Right ventricle myocardium inferior (tissue), 1 donor: Measurements from ENCODE around the gene PPP1R1B. TPM values are rescaled to one million over a fixed set of nuclear protein-coding genes. Genes with fewer than 3 reads are reported as not detected.

Source experiments
- ATAC-seq: fragments of 200-7000 bp; cut with Tn5 transposase; one replicate; pipeline ENCODE4 v1.9.1; 2020; ENCODE audit warnings: mild to moderate bottlenecking, moderate library complexity
- DNase-seq: peaks from one replicate; pipeline ENCODE4 v3.0.0; 2021; ENCODE audit errors: missing footprints
- intact Hi-C: fragments of 100-400 bp; cut with DNase I; formaldehyde crosslinking; loops from one replicate; pipeline ENCODE4 v1.11.0; 2022
- total RNA-seq: library from RNA; stranded (reverse); fragmentation: NEBNext Ultra II Directional; extraction: Animal tissue kit (Norgen Biotek cat#: 25700); gene quantifications from one replicate; pipeline ENCODE4 v1.2.1, GENCODE V29; 2021
- donor health status: DM: no; HTN: yes; CAD: no; lungs with severe emphysema.

PPP1R1B gene
- total RNA-seq, 1 donor from 2014 or later, result 0.89 TPM

DNA sequence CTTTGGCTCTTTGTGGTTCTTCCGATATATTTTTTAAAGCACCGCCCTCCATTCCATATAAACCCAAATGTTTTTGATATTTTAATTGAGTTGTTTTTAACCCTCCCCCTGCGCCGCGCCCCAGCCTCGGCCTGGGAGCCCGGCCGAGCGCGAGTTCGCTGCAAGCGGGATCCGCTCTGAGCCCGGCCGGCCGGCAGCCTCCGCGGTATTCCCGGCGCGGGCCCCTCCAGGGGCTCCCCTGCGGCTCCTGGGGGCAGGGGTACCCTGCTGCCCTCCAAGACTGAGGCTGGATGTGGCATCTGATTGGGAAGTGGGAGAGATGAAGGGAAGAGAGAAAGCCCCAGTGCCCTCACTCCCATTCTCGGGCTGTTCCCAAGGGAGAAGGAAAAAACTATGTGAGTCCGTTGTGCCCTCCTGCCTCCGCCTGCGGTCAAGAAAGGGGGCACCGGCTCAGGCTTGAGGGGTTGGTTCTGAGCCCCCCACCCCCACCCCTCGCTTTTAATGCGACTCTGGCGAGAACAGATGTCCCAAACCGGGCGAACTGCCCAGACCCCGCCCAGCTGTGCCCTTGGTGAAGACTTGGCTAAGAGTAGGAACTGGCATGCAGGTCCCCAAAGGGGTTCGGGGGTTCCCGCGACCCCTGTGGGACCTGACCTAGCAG lies 27.6 kb upstream of the PPP1R1B start:
- intact Hi-C loops, result no loop called here
- ATAC-seq (no peak), DNase-seq (no peak)

DNA sequence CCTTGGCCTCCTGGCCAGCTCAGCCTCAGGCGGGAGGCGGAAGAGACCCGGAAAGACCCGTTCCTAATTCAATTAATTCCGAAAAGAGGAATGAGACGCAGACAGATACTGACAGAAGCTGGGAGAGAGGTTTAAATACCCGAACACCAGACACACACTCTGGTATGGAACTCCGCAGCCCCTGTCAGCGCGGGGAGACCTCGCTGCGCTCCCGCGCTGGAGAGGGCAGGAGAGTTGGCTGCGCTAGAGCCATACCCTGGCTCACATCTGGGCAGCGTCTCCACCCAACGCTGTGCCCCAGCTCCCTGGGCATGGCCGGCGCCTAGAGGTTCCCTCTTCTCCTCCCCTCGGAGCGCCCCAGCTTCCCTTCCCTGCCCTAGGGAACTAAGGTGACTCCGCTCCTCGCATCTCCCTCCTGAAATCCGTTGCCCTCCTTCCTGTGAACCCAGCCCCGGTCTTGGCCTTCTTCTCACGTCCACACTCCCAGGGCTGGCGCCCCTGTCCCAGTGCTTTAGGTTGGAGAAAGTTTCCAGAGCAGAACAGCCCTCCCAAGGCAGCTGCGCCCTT lies 27.0 kb upstream of the PPP1R1B start:
- DNase-seq (no peak), ATAC-seq (no peak)
- intact Hi-C loops, result no loop called here

DNA sequence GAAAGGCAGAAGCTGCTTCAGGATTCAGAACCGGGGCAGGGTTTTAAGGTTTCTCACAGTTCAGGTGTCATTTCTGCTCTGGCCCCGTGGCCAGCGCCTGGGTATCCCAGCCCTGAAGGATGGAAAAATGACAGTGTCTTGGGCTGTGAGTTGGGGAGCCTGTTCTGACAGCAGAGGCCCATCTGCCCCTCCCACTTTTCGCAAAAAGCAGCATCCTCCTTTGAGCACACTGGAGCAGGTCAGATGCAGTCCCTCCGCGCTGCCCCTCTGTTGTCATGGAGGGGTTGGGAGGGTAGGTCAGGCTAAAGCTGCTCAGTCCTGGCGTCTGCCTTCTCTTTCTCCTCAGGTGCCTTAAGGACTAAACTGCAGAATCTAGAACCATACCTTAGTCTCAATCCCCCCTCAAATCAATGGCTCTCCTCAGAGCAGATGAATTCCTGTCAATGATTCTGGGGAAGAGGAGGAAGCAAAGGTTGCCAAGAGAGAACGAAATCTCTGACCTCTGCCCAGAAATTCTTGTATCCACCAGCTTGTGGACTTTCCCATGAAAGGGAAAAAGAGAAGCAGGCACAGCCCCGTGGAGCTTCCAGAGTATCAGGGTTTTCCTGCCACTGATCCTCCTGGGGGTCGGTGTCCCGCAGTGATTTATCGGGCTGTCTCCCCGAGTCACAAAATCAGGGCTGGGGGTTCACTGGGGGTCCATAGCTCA lies 26.3 kb upstream of the PPP1R1B start:
- DNase-seq (no peak), ATAC-seq (no peak)
- intact Hi-C loops, result no loop called here

DNA sequence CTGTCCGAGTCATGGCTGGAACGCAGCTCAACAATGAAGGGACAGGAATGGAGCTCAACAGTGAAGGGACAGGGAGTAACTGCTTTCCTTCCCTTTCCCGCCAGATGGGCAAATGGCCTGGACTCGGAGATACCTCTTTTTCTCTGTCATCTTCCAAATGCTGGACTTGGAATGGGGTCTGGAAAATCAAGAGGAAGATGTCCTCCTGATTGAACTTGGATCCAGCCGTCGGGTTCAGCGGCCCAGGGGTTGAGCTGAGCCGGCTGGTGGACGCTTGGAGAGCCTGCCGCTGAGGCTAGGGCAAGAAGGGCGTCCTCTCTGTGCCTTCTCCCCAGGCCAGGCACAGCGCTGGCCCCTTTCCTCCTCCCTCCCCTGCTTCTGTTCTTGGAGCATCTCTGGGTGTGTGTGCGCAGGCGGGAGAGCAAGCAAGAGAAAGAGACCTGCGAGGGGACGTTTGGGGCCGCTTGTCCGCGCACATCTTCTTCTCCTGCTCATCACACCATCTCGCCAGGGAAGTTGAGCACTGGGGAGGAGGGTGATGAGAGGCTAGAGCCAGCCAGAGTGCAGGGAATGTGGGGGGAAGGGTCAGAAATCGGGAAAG lies 25.7 kb upstream of the PPP1R1B start:
- intact Hi-C loops, result no loop called here
- no peak for ATAC-seq
- no peak for DNase-seq

DNA sequence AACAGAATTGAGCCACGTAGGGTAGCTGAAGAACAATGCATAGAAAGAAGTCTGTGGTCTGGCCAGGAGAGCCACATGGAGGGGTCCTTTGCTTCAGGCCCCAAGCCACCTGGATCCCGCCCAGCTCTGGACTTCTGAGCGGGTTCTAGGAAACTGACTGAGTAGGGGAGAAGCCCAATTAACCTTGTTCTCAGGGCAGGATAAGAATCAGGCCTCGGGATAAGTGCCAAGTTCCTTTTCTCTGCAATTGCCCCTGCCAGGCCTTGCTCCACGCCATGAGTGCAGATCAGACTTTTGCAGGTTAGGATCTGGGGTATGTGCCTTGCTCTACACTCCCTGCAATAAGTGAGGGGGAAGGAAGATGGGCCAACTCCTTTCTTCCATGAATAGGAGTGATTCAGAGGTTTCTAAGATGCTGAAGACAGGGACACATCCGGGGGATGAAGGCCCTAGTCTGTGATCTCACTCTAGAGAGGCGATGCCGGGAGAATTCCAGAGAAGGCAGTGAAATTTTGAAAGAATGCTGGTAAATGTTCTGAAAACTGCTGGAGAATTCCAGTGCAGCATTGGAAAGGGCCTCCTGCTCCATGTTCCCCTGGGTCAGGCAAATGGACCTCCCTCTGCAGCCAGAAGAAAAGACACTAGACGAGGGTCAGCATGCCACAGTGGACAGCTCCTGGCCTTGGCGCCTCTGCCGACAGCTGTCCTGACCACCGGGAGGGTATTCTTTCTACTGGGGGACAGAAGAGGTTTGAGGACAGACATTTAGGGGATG lies 24.8 kb upstream of the PPP1R1B start:
- intact Hi-C loops, result no loop called here
- no peak for DNase-seq
- no peak for ATAC-seq

DNA sequence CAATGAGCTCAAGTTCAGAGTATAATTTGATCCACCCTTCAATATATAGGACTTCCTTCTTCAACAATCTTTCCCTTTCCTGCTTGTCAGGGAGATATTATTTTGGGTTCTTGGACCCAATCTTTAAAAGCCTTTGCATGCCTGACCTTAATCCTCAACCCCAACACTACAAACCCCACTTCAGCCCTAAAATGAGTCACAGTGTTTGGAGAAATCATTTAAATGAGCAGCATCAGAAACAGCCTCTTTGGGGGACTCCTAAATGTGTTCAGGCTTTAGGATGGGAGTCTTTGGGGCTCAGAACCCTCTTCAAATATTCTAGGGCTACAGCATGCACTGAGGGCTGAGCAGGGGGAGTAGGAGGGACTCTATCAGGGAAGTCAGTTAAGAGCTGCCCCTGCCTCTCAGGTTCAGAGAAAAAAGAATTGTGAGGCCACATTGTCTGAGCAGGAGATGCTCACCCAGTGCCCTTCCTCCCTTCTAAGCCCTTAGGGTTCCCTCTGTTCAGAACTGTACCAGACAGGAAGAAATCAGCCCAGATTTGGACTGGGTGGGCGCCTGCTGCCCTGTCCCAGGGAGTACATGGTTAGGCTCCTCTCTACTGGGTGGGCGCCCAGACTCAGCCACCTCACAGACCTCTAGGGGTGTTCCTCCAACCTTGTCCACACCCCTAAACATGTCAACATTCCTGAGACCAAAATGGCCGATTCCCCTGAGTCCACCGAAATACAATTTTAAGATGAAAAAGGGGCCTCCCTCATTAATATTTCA lies 24.0 kb upstream of the PPP1R1B start:
- DNase-seq, result no peak
- intact Hi-C loops, result no loop called here
- ATAC-seq, result no peak

DNA sequence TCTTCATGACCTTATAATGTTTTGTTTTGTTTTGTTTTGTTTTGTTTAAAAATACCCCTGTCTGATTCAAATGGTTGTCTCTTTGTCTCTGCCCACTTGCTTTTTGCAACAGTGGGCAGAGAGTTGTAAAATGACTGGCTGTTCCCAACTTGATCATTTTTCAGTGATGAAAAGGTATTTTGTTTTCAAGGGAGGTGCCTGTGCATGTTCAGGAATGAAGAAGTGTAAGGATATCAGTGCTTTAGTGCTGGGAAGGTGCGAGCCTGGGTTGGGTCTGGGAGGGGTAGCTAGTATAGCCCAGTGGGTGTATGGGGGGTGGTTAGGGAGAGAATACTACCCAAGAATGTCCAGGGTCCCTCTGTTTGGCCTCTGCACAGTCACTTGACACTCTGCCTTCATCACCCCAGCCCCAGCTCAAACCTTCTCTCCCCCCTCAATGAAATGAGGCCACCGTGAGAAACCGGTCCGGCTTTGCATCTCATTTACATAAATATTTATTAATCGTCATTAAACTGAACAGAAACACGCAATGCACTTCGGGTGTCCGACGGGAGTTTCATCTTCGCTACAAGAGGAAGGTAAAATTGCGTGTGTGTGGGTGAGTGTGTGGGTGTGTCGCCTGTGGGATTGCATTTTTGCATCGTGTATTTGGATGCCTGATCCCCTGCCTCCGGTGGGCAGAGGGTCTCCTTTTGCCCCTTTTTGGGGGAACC lies 23.3 kb upstream of the PPP1R1B start:
- DNase-seq (no peak), ATAC-seq (no peak)
- intact Hi-C loops, result no loop called here

DNA sequence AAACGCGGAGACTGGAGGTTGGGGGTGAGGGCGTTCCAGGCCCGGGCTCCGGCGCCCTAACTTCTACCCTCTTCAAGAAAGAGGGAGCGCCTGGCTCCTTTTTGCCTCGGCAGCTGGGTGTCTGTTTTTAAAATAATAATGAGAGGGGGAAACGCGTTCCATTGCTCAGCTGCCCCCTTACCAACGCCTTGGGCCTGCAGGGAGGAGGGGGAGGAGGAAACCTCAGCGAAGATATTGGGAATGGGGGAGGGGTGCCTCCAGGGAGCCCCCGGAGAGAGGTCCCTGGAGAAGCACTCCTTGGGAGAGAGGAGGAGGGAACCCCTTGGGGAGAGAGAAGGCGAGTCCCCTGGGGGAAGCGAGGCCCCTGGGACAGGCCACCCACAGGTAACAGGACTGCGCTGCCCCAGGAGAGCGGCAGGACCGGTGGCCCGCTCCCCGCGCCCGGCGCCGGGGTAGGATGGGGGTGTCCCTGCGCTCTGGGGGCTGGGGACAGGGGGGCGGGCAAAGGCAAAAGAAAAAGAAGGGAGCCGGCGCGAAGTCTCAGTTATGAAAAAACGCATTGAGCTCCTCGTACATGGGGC lies 21.8 kb upstream of the PPP1R1B start:
- intact Hi-C loops, result no loop called here
- ATAC-seq (no peak), DNase-seq (no peak)

DNA sequence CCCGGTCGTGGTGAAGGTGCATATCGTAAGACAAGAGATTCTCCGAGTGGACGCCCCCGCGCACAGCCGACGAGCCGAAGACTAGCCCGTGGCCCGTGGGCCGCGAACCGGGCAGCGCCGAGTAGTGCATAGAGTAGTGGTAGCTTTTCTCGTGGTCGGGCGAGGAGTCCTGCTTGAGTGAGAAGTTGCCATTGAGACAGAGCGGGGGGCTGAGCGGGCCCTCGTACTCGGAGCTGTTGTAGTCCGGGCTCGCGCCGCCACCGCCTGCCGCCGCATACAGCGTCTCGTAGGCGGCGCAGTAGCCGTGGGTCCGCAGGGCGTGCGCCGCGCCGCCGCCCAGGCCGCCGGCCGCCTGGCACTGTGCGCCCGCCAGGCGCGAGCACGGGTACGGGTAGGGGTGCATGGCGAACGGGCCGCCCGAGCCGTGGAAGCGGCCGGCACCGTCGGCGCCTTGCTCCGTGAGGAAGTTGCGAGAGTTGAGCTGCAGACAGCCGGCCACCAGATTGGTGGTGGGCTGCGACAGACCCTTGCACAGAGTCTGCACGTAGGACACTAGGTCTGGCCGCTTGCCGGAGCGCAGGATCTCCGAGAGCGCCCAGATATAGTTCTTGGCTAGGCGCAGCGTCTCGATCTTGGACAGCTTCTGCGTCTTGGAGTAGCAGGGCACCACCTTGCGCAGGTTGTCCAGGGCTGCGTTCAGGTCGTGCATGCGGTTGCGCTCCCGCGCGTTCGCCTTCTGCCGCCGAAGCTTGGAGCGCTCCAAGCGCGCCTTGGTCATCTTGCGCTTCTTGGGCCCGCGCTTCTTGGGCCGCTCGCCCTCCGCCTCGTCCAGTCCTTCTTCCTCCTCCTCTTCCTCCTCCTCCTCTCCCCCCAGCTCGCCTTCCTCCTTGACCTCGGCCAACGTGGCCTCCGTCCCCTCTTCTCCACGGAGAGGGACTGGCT lies 21.0 kb upstream of the PPP1R1B start:
- DNase-seq, result peak; percentile 65
- ATAC-seq, result peak; percentile 17
- intact Hi-C loops, result no loop called here

DNA sequence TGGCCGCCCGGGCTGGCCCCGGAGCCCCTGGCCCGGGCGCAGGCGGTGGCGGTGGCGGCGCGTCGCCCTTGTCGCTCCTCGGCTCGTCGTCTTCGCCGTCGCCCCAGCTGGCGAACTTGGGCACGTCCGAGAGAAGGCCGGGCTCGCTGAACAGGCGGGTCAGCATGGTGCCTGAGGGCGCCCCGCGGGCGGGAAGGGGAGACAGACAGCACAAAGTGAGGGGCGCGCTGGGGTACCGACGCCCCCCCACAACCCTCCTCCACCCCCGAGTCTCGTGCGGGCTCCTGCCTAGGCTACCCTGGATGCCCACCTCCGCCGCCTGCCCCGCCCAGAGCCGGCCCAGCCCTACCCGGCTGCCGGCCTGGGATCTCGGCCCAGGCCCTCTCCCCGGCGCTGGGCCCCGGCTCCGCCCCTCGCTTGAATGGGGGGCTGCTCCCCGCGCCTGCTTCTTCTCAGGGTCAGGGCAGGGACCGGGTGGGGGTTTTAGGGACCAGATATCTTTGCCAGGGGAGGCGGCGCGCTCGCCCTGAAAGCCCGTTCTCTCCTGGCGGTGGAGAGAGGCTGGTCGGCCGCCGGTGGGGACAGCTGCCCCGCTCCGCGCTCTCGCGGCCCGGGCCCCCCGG lies 20.2 kb upstream of the PPP1R1B start:
- intact Hi-C loops, result no loop called here
- DNase-seq (peak; percentile 64), ATAC-seq (no peak)

DNA sequence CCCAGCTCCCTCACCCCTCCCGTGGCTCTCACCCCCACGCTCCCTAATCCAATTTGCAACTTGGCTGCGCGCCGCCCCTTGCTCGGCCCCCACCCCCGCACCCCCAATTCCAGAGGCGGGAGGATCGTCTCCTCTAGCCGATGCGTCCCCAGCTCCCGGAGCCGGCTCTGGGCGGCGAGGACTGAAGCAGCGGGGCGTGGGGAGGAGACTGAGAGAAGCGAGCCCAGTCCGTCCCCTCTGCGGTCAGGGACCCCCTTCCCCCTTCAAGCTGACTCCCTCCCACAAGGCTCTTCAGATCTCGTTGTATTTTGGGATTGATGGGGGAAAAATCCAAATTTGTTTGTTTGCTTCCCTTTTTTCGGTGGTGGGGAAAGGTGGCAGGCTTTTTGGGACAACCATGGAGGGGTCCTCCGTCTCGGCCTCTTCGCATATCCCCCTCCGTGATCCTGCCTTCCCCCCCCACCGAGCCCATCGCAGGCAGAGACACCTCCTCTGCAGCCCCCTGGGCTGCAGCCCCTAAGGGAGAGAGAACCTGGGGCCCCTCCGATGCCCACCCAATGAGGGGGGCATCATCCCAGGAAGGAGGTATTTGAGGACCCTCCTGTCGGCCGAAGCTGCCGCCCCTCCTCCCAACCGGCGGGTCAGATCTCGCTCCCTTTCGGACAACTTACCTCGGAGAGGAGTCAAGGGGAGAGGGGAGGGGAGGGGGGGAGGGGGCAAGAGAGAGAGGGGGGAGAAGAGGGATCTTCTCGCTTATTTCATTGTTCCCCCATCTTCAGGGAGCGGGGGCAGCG lies 19.5 kb upstream of the PPP1R1B start:
- DNase-seq, result no peak
- intact Hi-C loops, result no loop called here
- ATAC-seq, result no peak

DNA sequence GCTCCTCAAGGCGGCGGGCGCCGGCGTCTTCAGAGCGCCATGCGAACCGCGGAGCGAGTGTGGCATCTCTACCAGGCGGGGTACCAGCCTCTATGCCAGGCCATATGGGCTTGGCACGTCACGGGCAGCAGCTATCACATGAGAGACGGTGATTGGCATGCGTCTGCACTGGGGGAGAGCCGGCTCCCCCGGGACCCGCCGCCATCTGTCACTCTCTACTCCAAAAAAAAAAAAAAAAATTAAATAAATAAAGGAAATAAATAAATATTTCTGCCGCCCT lies 19.0 kb upstream of the PPP1R1B start, which contains the start of gene NEUROD2:
NEUROD2 (minus strand) TSS at position 70 of the 280 bp plus-strand sequence. CDS start 1,321 bp downstream, outside the sequence.
- intact Hi-C loops, result no loop called here
- no peak for ATAC-seq
- DNase-seq, result no peak

DNA sequence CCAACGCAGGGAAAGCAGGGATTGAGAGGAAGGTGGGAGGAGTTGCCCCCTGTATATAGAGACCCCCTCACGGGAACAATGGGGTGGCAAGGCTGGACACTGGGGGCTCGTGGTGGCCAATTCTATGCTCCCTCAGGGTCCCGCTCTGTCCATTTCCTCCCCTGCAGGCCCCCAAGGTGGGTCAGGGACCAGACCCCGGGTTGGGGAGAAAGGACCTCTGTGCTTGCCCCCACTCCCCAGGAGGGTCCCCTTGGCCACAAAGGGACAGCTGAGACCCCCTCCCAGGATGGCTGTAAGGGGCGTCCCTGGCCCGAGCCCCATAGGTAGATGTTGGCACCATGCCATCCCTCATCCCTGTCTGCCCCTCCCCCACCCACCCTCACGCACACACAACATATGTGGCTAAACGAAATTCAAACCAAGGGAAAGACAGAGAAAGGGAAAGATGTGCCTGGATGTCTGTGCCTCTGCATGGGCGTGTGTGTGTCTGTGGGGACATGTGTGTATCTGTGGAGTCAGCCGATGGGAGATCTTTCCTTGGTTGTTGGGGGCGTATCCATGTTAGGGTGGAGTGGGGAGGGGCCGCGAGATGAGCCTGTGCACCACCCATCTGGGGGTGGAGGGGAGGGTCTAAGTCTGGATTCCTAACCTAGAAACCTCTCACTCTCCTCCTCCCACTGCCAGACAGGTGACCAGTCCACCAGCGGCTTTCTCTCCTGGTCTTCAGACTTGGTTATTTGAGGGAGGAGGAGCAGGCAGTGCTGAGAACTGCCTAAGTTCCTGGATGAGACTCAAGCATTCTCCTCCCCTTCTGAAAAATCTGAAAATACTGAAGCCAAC lies 18.4 kb upstream of the PPP1R1B start:
- intact Hi-C loops, result no loop called here
- ATAC-seq, result no peak
- DNase-seq, result no peak

DNA sequence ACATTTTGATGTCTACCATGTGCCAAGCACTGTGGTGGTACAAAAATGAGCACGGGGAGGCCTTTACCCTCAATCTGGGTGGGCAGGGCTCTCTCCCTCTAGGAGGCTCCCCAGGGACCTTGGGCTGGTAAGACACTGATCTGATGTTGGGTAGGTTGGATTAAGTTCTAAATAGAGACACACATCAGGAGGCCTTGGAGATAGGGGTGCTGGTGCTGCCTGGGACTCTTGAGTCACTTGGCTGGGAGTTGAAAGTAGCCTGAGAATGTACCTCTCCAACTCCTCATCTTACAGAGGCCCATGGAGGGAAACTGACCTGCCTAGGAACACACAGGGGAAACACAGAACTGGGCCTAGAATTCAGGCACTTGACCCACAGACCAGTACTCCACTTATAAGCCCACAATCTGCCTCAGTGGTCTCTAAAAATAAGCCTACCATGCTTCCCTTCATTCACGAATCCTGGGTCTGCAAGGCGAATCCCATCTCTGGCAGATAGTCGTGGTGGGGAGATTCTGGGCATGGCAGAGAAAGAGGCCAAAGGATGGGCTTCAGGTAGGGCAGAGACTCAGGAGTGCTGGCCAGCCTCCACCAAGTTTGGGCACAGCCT lies 17.2 kb upstream of the PPP1R1B start:
- DNase-seq (no peak), ATAC-seq (no peak)
- intact Hi-C loops, result no loop called here
